Body of pancreas (tissue), 4 donors: ENCODE data around the gene PARD6B. TPM values are rescaled to one million over a fixed set of nuclear protein-coding genes. Genes with fewer than 3 reads are reported as not detected.
A peak's percentile ranks its signal among the peaks of the same experiment; 100 is the strongest.
"Not testable (repeated sequence)": the region's sequence is repeated elsewhere in the genome, so short reads cannot be mapped to it uniquely, and the experiment has no call there.

Source experiments
- ATAC-seq: fragments of 150-250 bp; one replicate; pipeline ENCODE4 v1.9.1; 2016
- DNase-seq, 4 donors: peaks; one replicate each; pipeline ENCODE4 v3.0.0-alpha.2; 2019
- H3K27ac ChIP-seq, 4 donors: fragments of 200-600 bp; sonication (generic); 1 replicate in 3 of 4; 2 replicates in 1 of 4; pipeline versions ENCODE4 v1.5.1 to v1.6.1; 2016 to 2019; ENCODE audit warnings: mild to moderate bottlenecking in 1 of 4, mixed read lengths in 1 of 4, moderate library complexity in 1 of 4
- H3K27me3 ChIP-seq, 2 donors: fragments of 200-600 bp; sonication (generic); one replicate each; pipeline ENCODE4 v1.6.0; 2016; ENCODE audit warnings: mild to moderate bottlenecking in 1 of 2
- H3K36me3 ChIP-seq, 2 donors: fragments of 200-600 bp; sonication (generic); replicated peaks in 1 of 2; 2 replicates each; pipeline ENCODE4 v1.5.1; 2016; ENCODE audit warnings: low read depth in 2 of 2; ENCODE audit not compliant: insufficient read depth in 1 of 2
- H3K4me1 ChIP-seq: fragments of 200-600 bp; sonication (generic); one replicate; pipeline ENCODE4 v1.6.0; 2016
- H3K4me3 ChIP-seq, 2 donors: fragments of 200-600 bp; sonication (generic); 1 replicate in 1 of 2; 2 replicates in 1 of 2; pipeline ENCODE4 v1.5.1; 2016 to 2019
- H3K9me3 ChIP-seq, 3 donors: fragments of 200-600 bp; sonication (generic); 1 replicate in 2 of 3; 2 replicates in 1 of 3; pipeline ENCODE4 v1.5.1; 2016
- CTCF ChIP-seq, 7 experiments: fragments of 450-650 bp in 4 of 7; fragments of 200-600 bp in 3 of 7; sonication (generic) in 3 of 7; IDR thresholded peaks; one replicate each; pipeline ENCODE4 v1.5.1; 2016 to 2019; ENCODE audit warnings: antibody characterized with exemption in 7 of 7
- POLR2A ChIP-seq, 3 donors: fragments of 450-650 bp; IDR thresholded peaks; one replicate each; pipeline ENCODE4 v1.6.1; 2016; ENCODE audit warnings: antibody characterized with exemption in 3 of 3, mild to moderate bottlenecking in 2 of 3
- WGBS, 2 donors: methylation state at CpG; one replicate each; pipeline ENCODE4 v1.1.5; 2017; 5-methylcytosine and 5-hydroxymethylcytosine counted together
- intact Hi-C: fragments of 100-400 bp; cut with DNase I; formaldehyde crosslinking; loops from one replicate; pipeline ENCODE4 v1.15.1; 2023
- total RNA-seq, 2 donors: library from RNA; depleted of rRNA; stranded (reverse); fragments of >200 nt; gene quantifications; one replicate each; pipeline ENCODE4 v1.1.0, GENCODE V29; 2016

Gene PARD6B
- total RNA-seq, 2 donors from 2014 or later, result 4.6 to 8.6 TPM

GRCh38 chr20:50765674-50766073 lies 34.3 kb downstream of the PARD6B start:
- no peaks in the 10 kb centered on the region for H3K27me3 ChIP-seq
- DNase-seq, result no peak
- peaks cover 36% of the 10 kb centered on the region for H3K4me1 ChIP-seq
- intact Hi-C loops, result no loop called here
- no peaks in the 10 kb centered on the region for H3K36me3 ChIP-seq
- ATAC-seq, result no peak
- no peaks in the 10 kb centered on the region for H3K9me3 ChIP-seq
- no peak for TF ChIP-seq CTCF (IDR thresholded peaks at IDR 0.05)
- TF ChIP-seq POLR2A (IDR thresholded peaks at IDR 0.05), result no peak
- WGBS, 2 donors, result 59 to 75% methylated on average over 3 of the region's 3 CpGs
- no peak overlapping the region for H3K4me3 ChIP-seq
- H3K27ac ChIP-seq, result no peak overlapping the region

GRCh38 chr20:50766955-50767809 lies 35.8 kb downstream of the PARD6B start:
- H3K9me3 ChIP-seq, ATAC-seq, H3K27me3 ChIP-seq, H3K27ac ChIP-seq, H3K4me3 ChIP-seq, H3K36me3 ChIP-seq, intact Hi-C loops: not testable (repeated sequence)
- peaks cover 21% of the 10 kb centered on the region for H3K4me1 ChIP-seq
- DNase-seq, result peak in 1 of 4 donors; percentile 5
- WGBS, 2 donors, result 62 to 73% methylated on average over 7 of the region's 10 CpGs

- intact Hi-C loops, H3K27ac ChIP-seq, H3K4me3 ChIP-seq, H3K4me1 ChIP-seq, H3K36me3 ChIP-seq, H3K27me3 ChIP-seq, ATAC-seq, H3K9me3 ChIP-seq: not testable (repeated sequence)
- peak in 1 of 4 donors; percentile 8 for DNase-seq
- 77 to 82% methylated on average over 5 to 6 of the region's 7 CpGs for WGBS, 2 donors
These were observed 37.6 kb downstream of the PARD6B start for GRCh38 chr20:50768991-50769390.

GRCh38 chr20:50769551-50770085 lies 38.2 kb downstream of the PARD6B start:
- H3K36me3 ChIP-seq, H3K27me3 ChIP-seq, intact Hi-C loops, H3K27ac ChIP-seq, H3K9me3 ChIP-seq, H3K4me3 ChIP-seq, H3K4me1 ChIP-seq, ATAC-seq: not testable (repeated sequence)
- peak in 1 of 4 donors; percentile 5 for DNase-seq
- 73 to 94% methylated on average over 2 to 8 of the region's 12 CpGs for WGBS, 2 donors

- WGBS, 2 donors, result 79% methylated on average over 2 to 6 of the region's 8 CpGs
- H3K27me3 ChIP-seq, H3K4me3 ChIP-seq, H3K4me1 ChIP-seq, intact Hi-C loops, H3K27ac ChIP-seq, H3K9me3 ChIP-seq, H3K36me3 ChIP-seq, ATAC-seq: not testable (repeated sequence)
- DNase-seq, result peak in 1 of 4 donors; percentile 8
These were observed 40.2 kb downstream of the PARD6B start for GRCh38 chr20:50771419-50772080.

- Histone ChIP-seq H3K27me3 (no peaks in the 10 kb centered on the region), H3K9me3 (no peaks in the 10 kb centered on the region), H3K27ac (no peak overlapping the region), H3K36me3 (no peaks in the 10 kb centered on the region), H3K4me1 (no peaks in the 10 kb centered on the region), H3K4me3 (no peak overlapping the region)
- intact Hi-C loops, result no loop called here
- ATAC-seq (no peak), DNase-seq (peak in 1 of 4 donors; percentile 3)
- WGBS, 2 donors, result 66 to 69% methylated on average over 3 to 5 of the region's 5 CpGs
- no peak for TF ChIP-seq POLR2A (IDR thresholded peaks at IDR 0.05)
These were observed 41.2 kb downstream of the PARD6B start for GRCh38 chr20:50772420-50773185.

GRCh38 chr20:50774515-50774914 lies 43.1 kb downstream of the PARD6B start:
- Histone ChIP-seq H3K36me3 (no peaks in the 10 kb centered on the region), H3K27me3 (no peaks in the 10 kb centered on the region), H3K27ac (peak overlapping the region in 1 of 4 donors; percentile 34), H3K9me3 (no peaks in the 10 kb centered on the region), H3K4me3 (no peak overlapping the region), H3K4me1 (no peaks in the 10 kb centered on the region)
- no peak for ATAC-seq
- intact Hi-C loops, result no loop called here
- no peak for TF ChIP-seq POLR2A (IDR thresholded peaks at IDR 0.05)
- no peak for TF ChIP-seq CTCF (IDR thresholded peaks at IDR 0.05)
- WGBS, 2 donors, result 71 to 81% methylated on average over 3 of the region's 3 CpGs
- DNase-seq, result no peak
